Measurements from ENCODE around the gene CACNA2D1. TPM values are rescaled to one million over a fixed set of nuclear protein-coding genes. Genes with fewer than 3 reads are reported as not detected.

The CACNA2D1 gene
- total and polyA plus RNA-seq, 9 of the 15 experiments (the other 6 are each of a cell fraction or from before 2014, with no cell fraction given) = 0.49 TPM; not detected in 8

GRCh38 chr7:82335927-82336326 lies 107.7 kb downstream of the CACNA2D1 start:
- Histone ChIP-seq H3K79me2 (ENCODE audit: control insufficient read depth, insufficient read depth, low read length) (no peaks in the 10 kb centered on the region), H3K27me3 (ENCODE audit: control insufficient read depth in 2 of 2, insufficient read depth in 2 of 2, low read length in 2 of 2) (no peaks in the 10 kb centered on the region), H3K9me3 (replicated peaks; ENCODE audit: control insufficient read depth, insufficient read depth, low read depth, low read length) (0 out of 2 replicates have a peak, but pooled peaks cover 2% of the 10 kb centered on the region), H3K27ac (ENCODE audit: extremely low read depth, low read depth, low read length) (no peak overlapping the region), H4K20me1 (replicated peaks; ENCODE audit: control insufficient read depth, insufficient read depth, low read length) (no peaks in the 10 kb centered on the region), H3K4me1 (replicated peaks in 1 of 2; ENCODE audit: control insufficient read depth in 2 of 2, insufficient read depth in 2 of 2, low read length in 2 of 2) (no peaks in the 10 kb centered on the region), H2AFZ (ENCODE audit: low read depth, low read length) (no peak overlapping the region), H3K36me3 (ENCODE audit: control insufficient read depth, insufficient read depth, low read length) (no peaks in the 10 kb centered on the region), H3K4me3 (no peak overlapping the region), H3K9me1 (ENCODE audit: control insufficient read depth, insufficient read depth, low read length) (no peaks in the 10 kb centered on the region), H3K4me2 (ENCODE audit: insufficient read depth, low read length) (no peak overlapping the region), H3K9ac (ENCODE audit: insufficient read depth in 1 of 2, low read depth in 2 of 2, low read length in 2 of 2) (no peak overlapping the region)
- peak in 1 of 4 experiments; percentile 6 for DNase-seq (ENCODE audit: extremely low read depth in 1 of 4, low spot score in 3 of 4)
- BruUV-seq (replicated peaks) = no TSS peak
- TF ChIP-seq ZBTB5 (IDR thresholded peaks at IDR 0.05) = no peak
- TF ChIP-seq U2AF1 (optimal IDR thresholded peaks at IDR 0.05; ENCODE audit: low read depth, low read length) = no peak
- no peak for TF ChIP-seq MTA2 (IDR thresholded peaks at IDR 0.05; ENCODE audit: low read depth)
- TF ChIP-seq NFYB (IDR thresholded peaks at IDR 0.05; ENCODE audit: extremely low read depth, insufficient read length) = no peak
- TF ChIP-seq SMARCB1 (IDR thresholded peaks at IDR 0.05; ENCODE audit: insufficient read length, low read depth) = no peak
- no peak for TF ChIP-seq ZNF77 (CRISPR knock-in tag; IDR thresholded peaks at IDR 0.05)
- no peak for TF ChIP-seq CHD1 (IDR thresholded peaks at IDR 0.05; ENCODE audit: low read length)
- TF ChIP-seq KDM2B (CRISPR knock-in tag; IDR thresholded peaks at IDR 0.05) = no peak
- intact Hi-C loops (cut with micrococcal nuclease) = no loop called here
- POLR2A ChIA-PET = no interaction called here
- ATAC-seq = no peak
- in situ Hi-C loops (cut with MboI) = no loop called here
- no peak for FAIRE-seq
- CTCF ChIA-PET (ENCODE audit: low intra/inter-chr PET ratio) = no interaction called here
- WGBS (ENCODE audit: insufficient coverage, low coverage, missing lambda C conversion rate) = 4% methylated on average over 1 of the region's 1 CpG

Measured in K562 (cell line).